GM19238 (cell line): ENCODE data around the gene ARL11.

ENCODE experiments used
- DNase-seq: peaks from one replicate; pipeline ENCODE4 v3.0.0; 2011; ENCODE audit warnings: low spot score; ENCODE audit not compliant: insufficient read length

The ARL11 gene

GRCh38 chr13:49649244-49649962 is 21.1 kb downstream of the ARL11 start:
- no peak for DNase-seq

- DNase-seq: no peak
These were observed 21.6 kb downstream of the ARL11 start for GRCh38 chr13:49649963-49650312.

- DNase-seq: no peak
These were observed 23.5 kb downstream of the ARL11 start for GRCh38 chr13:49651570-49652354.

- peak; percentile 27 for DNase-seq
These were observed 24.3 kb downstream of the ARL11 start for GRCh38 chr13:49652355-49653305.

- no peak for DNase-seq
These were observed 25.2 kb downstream of the ARL11 start for GRCh38 chr13:49653478-49653877.

- DNase-seq: no peak
These were observed 25.7 kb downstream of the ARL11 start for GRCh38 chr13:49654011-49654410.

- no peak for DNase-seq
These were observed 27.6 kb downstream of the ARL11 start for GRCh38 chr13:49655906-49656305.

- DNase-seq: no peak
These were observed 28.9 kb downstream of the ARL11 start for GRCh38 chr13:49657241-49657641.

GRCh38 chr13:49664606-49665005 is 36.3 kb downstream of the ARL11 start:
- no peak for DNase-seq

GRCh38 chr13:49667773-49668172 is 39.5 kb downstream of the ARL11 start:
- DNase-seq: no peak

GRCh38 chr13:49669735-49670309 is 41.5 kb downstream of the ARL11 start:
- DNase-seq: no peak

- no peak for DNase-seq
These were observed 42.5 kb downstream of the ARL11 start for GRCh38 chr13:49670828-49671227.

- DNase-seq: no peak
These were observed 48.4 kb downstream of the ARL11 start for GRCh38 chr13:49676581-49677298.

- no peak for DNase-seq
These were observed 50.0 kb downstream of the ARL11 start for GRCh38 chr13:49678191-49678914.

- DNase-seq: no peak
These were observed 50.9 kb downstream of the ARL11 start for GRCh38 chr13:49679246-49679645.

GRCh38 chr13:49681842-49682435 is 53.6 kb downstream of the ARL11 start:
- DNase-seq: no peak
